Testis (tissue), 3 donors: Measurements from ENCODE around the gene KRT17. TPM values are rescaled to one million over a fixed set of nuclear protein-coding genes. Genes with fewer than 3 reads are reported as not detected.
"Not testable (repeated sequence)": the region's sequence is repeated elsewhere in the genome, so short reads cannot be mapped to it uniquely, and the experiment has no call there.

ENCODE experiments used
- DNase-seq: peaks from one replicate; pipeline ENCODE4 v3.0.0-alpha.2; 2019
- H3K27ac ChIP-seq, 2 donors: fragments of 200-600 bp; sonication (generic); one replicate each; pipeline ENCODE4 v1.5.1; 2019
- H3K27me3 ChIP-seq: fragments of 200-600 bp; sonication (generic); one replicate; pipeline ENCODE4 v1.5.1; 2019
- H3K36me3 ChIP-seq: fragments of 200-600 bp; sonication (generic); one replicate; pipeline ENCODE4 v1.5.1; 2017; ENCODE audit warnings: low read depth; ENCODE audit errors: missing control alignments
- H3K4me1 ChIP-seq: fragments of 200-600 bp; sonication (generic); one replicate; pipeline ENCODE4 v1.5.1; 2019
- H3K4me3 ChIP-seq, 2 donors: fragments of 200-600 bp; sonication (generic); one replicate each; pipeline ENCODE4 v1.5.1; 2017 to 2019
- H3K9me3 ChIP-seq: fragments of 200-600 bp; sonication (generic); one replicate; pipeline ENCODE4 v1.5.1; 2017
- CTCF ChIP-seq, 3 experiments: fragments of 450-650 bp in 2 of 3; fragments of 200-600 bp in 1 of 3; sonication (generic) in 1 of 3; IDR thresholded peaks; one replicate each; pipeline ENCODE4 v1.5.1; 2016 to 2019; ENCODE audit warnings: antibody characterized with exemption in 3 of 3, mild to moderate bottlenecking in 2 of 3, moderate library complexity in 1 of 3
- POLR2A ChIP-seq: fragments of 450-650 bp; IDR thresholded peaks from one replicate; pipeline ENCODE4 v1.6.1; 2017; ENCODE audit warnings: antibody characterized with exemption, mild to moderate bottlenecking, moderate library complexity
- WGBS, 2 donors: methylation state at CpG; one replicate each; pipeline ENCODE4 v1.1.5; 2018; 5-methylcytosine and 5-hydroxymethylcytosine counted together
- intact Hi-C: fragments of 100-400 bp; cut with DNase I; formaldehyde crosslinking; loops from one replicate; pipeline ENCODE4 v1.15.1; 2023; ENCODE audit warnings: low total_unique reads
- polyA plus RNA-seq: library from polyadenylated mRNA; stranded (reverse); fragments of 350-450 nt; fragmentation: Illumina TruSeq; extraction: RNeasy Lipid Tissue Mini Kit (QIAGEN cat#74804); gene quantifications from one replicate; pipeline ENCODE4 v1.2.3, GENCODE V29; 2014; ENCODE audit warnings: low read depth, low replicate concordance; ENCODE audit not compliant: insufficient read depth
- total RNA-seq, 2 donors: library from RNA; depleted of rRNA; stranded (reverse); fragments of >200 nt; gene quantifications; one replicate each; pipeline ENCODE4 v1.2.3, GENCODE V29; 2016

KRT17 gene
- total and polyA plus RNA-seq, 3 donors from 2014 or later = 12.2 to 26.0 (median 13.3) TPM

GRCh38 chr17:41578971-41579370, 45.4 kb downstream of the KRT17 start:
- 50 to 80% methylated on average over 3 to 5 of the region's 5 CpGs for WGBS, 2 donors
- intact Hi-C loops = no loop called here
- TF ChIP-seq CTCF (IDR thresholded peaks at IDR 0.05) (no peak), POLR2A (no peak)
- Histone ChIP-seq H3K27me3 (no peaks in the 10 kb centered on the region), H3K4me1 (no peaks in the 10 kb centered on the region), H3K36me3 (no peaks in the 10 kb centered on the region), H3K4me3 (no peak overlapping the region), H3K9me3 (no peaks in the 10 kb centered on the region), H3K27ac (no peak overlapping the region)
- DNase-seq = no peak

- intact Hi-C loops = no loop called here
- 86 to 88% methylated on average over 1 of the region's 1 CpG for WGBS, 2 donors
- H3K27me3 ChIP-seq = no peaks in the 10 kb centered on the region
- H3K36me3 ChIP-seq = no peaks in the 10 kb centered on the region
- no peak for DNase-seq
- no peak overlapping the region for H3K4me3 ChIP-seq
- no peak overlapping the region for H3K27ac ChIP-seq
- no peaks in the 10 kb centered on the region for H3K9me3 ChIP-seq
- H3K4me1 ChIP-seq = no peaks in the 10 kb centered on the region
- TF ChIP-seq CTCF (IDR thresholded peaks at IDR 0.05) = no peak
- TF ChIP-seq POLR2A = no peak
These were observed 45.8 kb downstream of the KRT17 start for GRCh38 chr17:41578538-41578937.

GRCh38 chr17:41576740-41577139, 47.6 kb downstream of the KRT17 start:
- intact Hi-C loops, H3K27me3 ChIP-seq: not testable (repeated sequence)

GRCh38 chr17:41575336-41575735, 49.0 kb downstream of the KRT17 start:
- intact Hi-C loops = no loop called here
- H3K27ac ChIP-seq = no peak overlapping the region
- no peaks in the 10 kb centered on the region for H3K9me3 ChIP-seq
- WGBS, 2 donors = 68 to 88% methylated on average over 3 of the region's 3 CpGs
- H3K36me3 ChIP-seq = no peaks in the 10 kb centered on the region
- H3K4me1 ChIP-seq = no peaks in the 10 kb centered on the region
- H3K27me3 ChIP-seq = no peaks in the 10 kb centered on the region
- TF ChIP-seq POLR2A (no peak), CTCF (IDR thresholded peaks at IDR 0.05) (no peak)
- H3K4me3 ChIP-seq = no peak overlapping the region
- no peak for DNase-seq

More at GRCh38 chr17:41576740-41577139, 47.6 kb downstream of the KRT17 start:
- H3K36me3 ChIP-seq, H3K9me3 ChIP-seq, H3K4me1 ChIP-seq, H3K27ac ChIP-seq, H3K4me3 ChIP-seq, DNase-seq: not testable (repeated sequence)
- WGBS, 2 donors = 86 to 96% methylated on average over 1 to 4 of the region's 4 CpGs

GRCh38 chr17:41571561-41572434, 52.6 kb downstream of the KRT17 start, which contains the start of gene KRT9:
KRT9 (minus strand) TSS chr17:41572059; CDS start chr17:41571992, 67 bp downstream.
- H3K27me3 ChIP-seq = no peaks in the 10 kb centered on the region
- WGBS, 2 donors = 66 to 70% methylated on average over 12 to 24 of the region's 24 CpGs
- H3K4me1 ChIP-seq = no peaks in the 10 kb centered on the region
- intact Hi-C loops = no loop called here
- no peaks in the 10 kb centered on the region for H3K36me3 ChIP-seq
- no peak for TF ChIP-seq POLR2A
- TF ChIP-seq CTCF (IDR thresholded peaks at IDR 0.05) = no peak
- H3K4me3 ChIP-seq = no peak within 1 kb of the TSS
- no peaks in the 10 kb centered on the region for H3K9me3 ChIP-seq
- no peak for DNase-seq
- H3K27ac ChIP-seq = no peak within 1 kb of the TSS

Other genes starting within 250 kb of the KRT17 start
- under 1 TPM; 0.50 to 0.55 TPM for gene KRT34, start 242.3 kb downstream of the KRT17 start, total RNA-seq
- 1.2 TPM for gene KRT34, start 242.3 kb downstream of the KRT17 start, polyA plus RNA-seq
- gene KRT31, start 227.0 kb downstream of the KRT17 start, total RNA-seq = under 1 TPM in 1 of 2 donors, not detected in 1; 0.74 TPM
- 0.53 TPM for gene KRT31, start 227.0 kb downstream of the KRT17 start, polyA plus RNA-seq
- not detected for gene KRT37, start 200.0 kb downstream of the KRT17 start, total RNA-seq
- not detected for gene KRT37, start 200.0 kb downstream of the KRT17 start, polyA plus RNA-seq
- not detected for gene KRT38, start 183.6 kb downstream of the KRT17 start, total RNA-seq
- not detected for gene KRT38, start 183.6 kb downstream of the KRT17 start, polyA plus RNA-seq
- under 1 TPM in 1 of 2 donors, not detected in 1; 0.19 TPM for gene KRT32, start 157.2 kb downstream of the KRT17 start, total RNA-seq
- gene KRT32, start 157.2 kb downstream of the KRT17 start, polyA plus RNA-seq = not detected
- not detected for gene KRT35, start 143.4 kb downstream of the KRT17 start, total RNA-seq
- 0.18 TPM for gene KRT35, start 143.4 kb downstream of the KRT17 start, polyA plus RNA-seq
- under 1 TPM; 0.24 to 0.43 TPM for gene KRT36, start 134.7 kb downstream of the KRT17 start, total RNA-seq
- 0.24 TPM for gene KRT36, start 134.7 kb downstream of the KRT17 start, polyA plus RNA-seq
- 1 to 10 TPM; 2.4 to 7.7 TPM for gene KRT13, start 119.0 kb downstream of the KRT17 start, total RNA-seq
- 21.4 TPM for gene KRT13, start 119.0 kb downstream of the KRT17 start, polyA plus RNA-seq
- gene KRT15, start 105.7 kb downstream of the KRT17 start, total RNA-seq = 10 to 100 TPM in 1 of 2 donors, 1 to 10 TPM in 1; 5.8 to 19.4 TPM
- 21.7 TPM for gene KRT15, start 105.7 kb downstream of the KRT17 start, polyA plus RNA-seq
- 1 to 10 TPM; 3.9 to 5.5 TPM for gene KRT19, start 96.3 kb downstream of the KRT17 start, total RNA-seq
- 49.5 TPM for gene KRT19, start 96.3 kb downstream of the KRT17 start, polyA plus RNA-seq
- under 1 TPM in 1 of 2 donors, not detected in 1; 0.43 TPM for gene KRT9, start 52.5 kb downstream of the KRT17 start, total RNA-seq
- gene KRT9, start 52.5 kb downstream of the KRT17 start, polyA plus RNA-seq = 0.29 TPM
- under 1 TPM in 1 of 2 donors, not detected in 1; 0.24 TPM for gene KRT14, start 37.7 kb downstream of the KRT17 start, total RNA-seq
- gene KRT14, start 37.7 kb downstream of the KRT17 start, polyA plus RNA-seq = 0.37 TPM
- gene KRT16, start 11.8 kb downstream of the KRT17 start, total RNA-seq = not detected
- not detected for gene KRT16, start 11.8 kb downstream of the KRT17 start, polyA plus RNA-seq
- gene EIF1, start 64.3 kb upstream of the KRT17 start, total RNA-seq = 100 to 1,000 TPM; 274 to 338 TPM
- 1,078 TPM for gene EIF1, start 64.3 kb upstream of the KRT17 start, polyA plus RNA-seq
- gene GAST, start 87.8 kb upstream of the KRT17 start, total RNA-seq = not detected
- not detected for gene GAST, start 87.8 kb upstream of the KRT17 start, polyA plus RNA-seq
- 1 to 10 TPM; 2.9 to 5.3 TPM for gene HAP1, start 110.1 kb upstream of the KRT17 start, total RNA-seq
- gene HAP1, start 110.1 kb upstream of the KRT17 start, polyA plus RNA-seq = 1.9 TPM
- gene JUP, start 162.1 kb upstream of the KRT17 start, total RNA-seq = 10 to 100 TPM; 36.8 to 38.9 TPM
- gene JUP, start 162.1 kb upstream of the KRT17 start, polyA plus RNA-seq = 22.5 TPM
- gene P3H4, start 187.4 kb upstream of the KRT17 start, total RNA-seq = 10 to 100 TPM in 1 of 2 donors, 1 to 10 TPM in 1; 9.9 to 13.9 TPM
- 6.9 TPM for gene P3H4, start 187.4 kb upstream of the KRT17 start, polyA plus RNA-seq
- gene FKBP10, start 188.4 kb upstream of the KRT17 start, total RNA-seq = 10 to 100 TPM; 31.4 to 36.5 TPM
- 37.8 TPM for gene FKBP10, start 188.4 kb upstream of the KRT17 start, polyA plus RNA-seq
- 10 to 100 TPM; 61.9 to 74.3 TPM for gene NT5C3B, start 211.7 kb upstream of the KRT17 start, total RNA-seq
- 214 TPM for gene NT5C3B, start 211.7 kb upstream of the KRT17 start, polyA plus RNA-seq
- gene KLHL10, start 213.2 kb upstream of the KRT17 start, total RNA-seq = 10 to 100 TPM; 31.8 to 76.3 TPM
- gene KLHL10, start 213.2 kb upstream of the KRT17 start, polyA plus RNA-seq = 130 TPM
- 10 to 100 TPM; 61.3 to 70.2 TPM for gene KLHL11, start 240.8 kb upstream of the KRT17 start, total RNA-seq
- 28.2 TPM for gene KLHL11, start 240.8 kb upstream of the KRT17 start, polyA plus RNA-seq